ENCODE measurements around the gene DIAPH2.

DNA sequence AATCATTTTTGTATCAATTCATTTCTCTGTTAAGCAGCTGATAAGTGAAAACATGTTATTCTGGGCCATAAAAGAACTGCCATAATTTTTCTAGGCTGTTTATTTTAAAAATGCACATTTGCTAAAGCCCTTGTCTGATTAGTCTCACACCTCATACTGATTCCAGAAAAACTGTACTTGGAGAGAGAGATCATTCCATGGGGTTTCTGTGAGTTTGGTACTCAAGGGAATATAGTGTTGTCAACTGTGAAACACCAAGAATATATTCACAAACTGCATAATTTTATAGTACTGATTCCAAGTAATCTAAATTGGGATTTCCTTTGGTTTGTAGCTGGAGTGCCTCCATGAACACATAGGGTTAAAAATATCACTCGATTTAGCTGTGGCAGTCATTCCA is 746.6 kb downstream of the DIAPH2 start:
- TF ChIP-seq, protein P1, sequence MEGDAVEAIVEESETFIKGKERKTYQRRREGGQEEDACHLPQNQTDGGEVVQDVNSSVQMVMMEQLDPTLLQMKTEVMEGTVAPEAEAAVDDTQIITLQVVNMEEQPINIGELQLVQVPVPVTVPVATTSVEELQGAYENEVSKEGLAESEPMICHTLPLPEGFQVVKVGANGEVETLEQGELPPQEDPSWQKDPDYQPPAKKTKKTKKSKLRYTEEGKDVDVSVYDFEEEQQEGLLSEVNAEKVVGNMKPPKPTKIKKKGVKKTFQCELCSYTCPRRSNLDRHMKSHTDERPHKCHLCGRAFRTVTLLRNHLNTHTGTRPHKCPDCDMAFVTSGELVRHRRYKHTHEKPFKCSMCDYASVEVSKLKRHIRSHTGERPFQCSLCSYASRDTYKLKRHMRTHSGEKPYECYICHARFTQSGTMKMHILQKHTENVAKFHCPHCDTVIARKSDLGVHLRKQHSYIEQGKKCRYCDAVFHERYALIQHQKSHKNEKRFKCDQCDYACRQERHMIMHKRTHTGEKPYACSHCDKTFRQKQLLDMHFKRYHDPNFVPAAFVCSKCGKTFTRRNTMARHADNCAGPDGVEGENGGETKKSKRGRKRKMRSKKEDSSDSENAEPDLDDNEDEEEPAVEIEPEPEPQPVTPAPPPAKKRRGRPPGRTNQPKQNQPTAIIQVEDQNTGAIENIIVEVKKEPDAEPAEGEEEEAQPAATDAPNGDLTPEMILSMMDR (IDR thresholded peaks at IDR 0.05; ENCODE audit: low read length), result no peak
- TF ChIP-seq EZH2 (optimal IDR thresholded peaks at IDR 0.05; ENCODE audit: low read depth, low read length), result no peak
- no peak for TF ChIP-seq EZH2phosphoT487 (IDR thresholded peaks at IDR 0.05; ENCODE audit: low read length)
